RPMI7951 (cell line): ENCODE results near the gene GABRP. TPM values are rescaled to one million over a fixed set of nuclear protein-coding genes. Genes with fewer than 3 reads are reported as not detected.
A peak's percentile ranks its signal among the peaks of the same experiment; 100 is the strongest.
"Not testable (repeated sequence)": the region's sequence is repeated elsewhere in the genome, so short reads cannot be mapped to it uniquely, and the experiment has no call there.

Experiments used
- DNase-seq: peaks from one replicate; pipeline ENCODE4 v3.0.0-alpha.2; 2012; ENCODE audit warnings: low read depth
- total RNA-seq: library from RNA; depleted of rRNA; stranded (reverse); fragments of >200 nt; shearing (Covaris generic); gene quantifications from 2 replicates; pipeline ENCODE4 v1.2.3, GENCODE V29; 2014; rRNA removed

Gene GABRP, protein sequence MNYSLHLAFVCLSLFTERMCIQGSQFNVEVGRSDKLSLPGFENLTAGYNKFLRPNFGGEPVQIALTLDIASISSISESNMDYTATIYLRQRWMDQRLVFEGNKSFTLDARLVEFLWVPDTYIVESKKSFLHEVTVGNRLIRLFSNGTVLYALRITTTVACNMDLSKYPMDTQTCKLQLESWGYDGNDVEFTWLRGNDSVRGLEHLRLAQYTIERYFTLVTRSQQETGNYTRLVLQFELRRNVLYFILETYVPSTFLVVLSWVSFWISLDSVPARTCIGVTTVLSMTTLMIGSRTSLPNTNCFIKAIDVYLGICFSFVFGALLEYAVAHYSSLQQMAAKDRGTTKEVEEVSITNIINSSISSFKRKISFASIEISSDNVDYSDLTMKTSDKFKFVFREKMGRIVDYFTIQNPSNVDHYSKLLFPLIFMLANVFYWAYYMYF
- not detected in 2 replicates for total RNA-seq

DNA sequence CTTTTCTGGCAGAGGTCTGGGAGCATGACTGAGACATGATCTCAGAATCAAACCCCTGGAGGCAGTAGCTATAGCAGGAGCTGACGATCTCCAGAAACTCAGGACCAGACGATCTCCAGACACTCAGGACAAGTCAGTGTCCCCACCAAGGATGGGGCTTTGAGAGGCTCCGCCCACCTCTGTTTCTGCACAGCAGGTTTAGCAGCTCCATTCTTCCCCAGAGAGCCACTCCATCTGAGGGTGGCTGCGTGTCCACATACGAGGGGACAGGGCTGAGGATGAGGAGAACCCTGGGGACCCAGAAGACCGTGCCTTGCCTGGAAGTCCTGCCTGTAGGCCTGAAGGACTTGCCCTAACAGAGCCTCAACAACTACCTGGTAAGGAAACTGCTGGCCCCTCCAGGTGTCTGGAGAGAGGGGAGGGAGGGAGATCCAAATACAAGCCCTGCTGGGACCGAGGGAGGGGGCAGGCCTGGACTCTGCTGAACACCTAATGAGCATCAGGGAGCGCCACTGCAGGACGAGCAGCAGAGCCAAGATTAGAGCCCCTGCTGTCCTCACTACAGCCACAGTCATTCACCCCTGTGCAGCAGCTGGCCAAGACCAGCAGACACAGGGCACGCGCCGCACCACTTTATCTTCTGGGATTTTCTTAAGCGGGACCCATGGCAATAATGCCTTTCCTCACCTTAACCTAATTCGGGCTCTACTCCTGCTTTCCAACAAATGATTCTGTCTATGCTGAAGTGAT lies at the start of gene GABRP:
Gene GABRP, plus strand, starts transcription at position 228 of the 750 bp plus-strand sequence. CDS start 4,891 bp downstream, outside the sequence.
- DNase-seq = no peak

DNA sequence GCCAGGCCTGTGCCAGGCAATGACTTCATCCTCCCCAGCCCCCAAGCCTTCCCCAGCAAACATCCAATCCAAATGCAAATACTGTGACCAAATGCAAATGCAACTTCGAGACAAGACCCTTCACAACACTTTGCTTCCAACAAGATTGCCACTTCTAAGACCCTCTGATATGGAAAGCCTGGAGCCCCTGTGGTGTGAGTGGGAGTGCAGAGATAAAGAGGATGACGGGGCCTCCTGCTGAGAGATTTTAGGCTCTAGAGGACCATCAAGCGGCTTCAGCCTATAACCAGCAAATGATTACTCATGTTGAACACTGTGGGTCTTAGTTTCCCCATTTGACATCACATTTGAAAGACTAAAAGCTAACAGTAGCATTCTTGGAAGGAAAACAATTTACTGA lies 46.6 kb upstream of the GABRP start:
- no peak for DNase-seq

DNA sequence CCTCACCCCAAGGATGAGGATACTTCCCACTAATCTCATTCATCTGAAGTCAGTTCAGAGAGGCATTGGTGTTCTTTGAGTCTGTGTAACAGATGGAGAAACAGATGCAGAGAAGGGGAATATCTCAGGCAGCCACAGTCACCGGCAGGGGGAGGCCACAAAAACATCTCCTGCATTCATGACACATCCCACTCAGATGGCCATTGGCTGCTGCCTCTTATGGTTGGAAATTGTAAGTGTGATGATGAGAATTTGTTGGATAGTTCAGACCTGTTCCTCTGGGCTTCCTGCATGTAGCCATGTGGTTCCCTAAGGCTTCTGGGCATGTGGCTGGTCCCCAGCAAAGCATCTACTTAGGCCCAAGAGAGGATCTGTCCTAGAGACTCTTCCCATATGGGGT lies 45.9 kb upstream of the GABRP start:
- DNase-seq = no peak

DNA sequence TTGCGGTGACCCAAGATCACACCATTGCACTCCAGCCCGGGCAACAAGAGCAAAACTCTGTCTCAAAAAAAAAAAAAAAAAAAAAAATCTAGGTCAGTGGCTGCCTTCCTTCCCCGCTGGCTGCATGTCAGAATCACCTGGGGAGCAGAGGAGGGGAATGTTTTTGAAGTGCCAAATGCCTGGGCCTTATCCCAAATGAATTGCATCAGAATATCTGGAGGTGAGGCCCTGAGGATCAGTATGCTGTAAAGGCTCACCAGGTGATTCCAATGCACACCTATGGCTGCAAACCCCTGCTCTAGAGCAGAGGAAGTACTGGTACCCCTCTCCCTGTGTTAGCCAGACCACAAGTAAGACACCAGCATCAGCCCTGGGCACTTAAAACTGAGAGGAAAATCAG lies 44.7 kb upstream of the GABRP start:
- no peak for DNase-seq

- no peak for DNase-seq
These were observed 44.1 kb upstream of the GABRP start for GRCh38 chr5:170739446-170739845.

- DNase-seq = no peak
These were observed 42.8 kb upstream of the GABRP start for GRCh38 chr5:170740551-170741205.

GRCh38 chr5:170741801-170742200 lies 41.7 kb upstream of the GABRP start:
- DNase-seq = no peak

- no peak for DNase-seq
These were observed 39.7 kb upstream of the GABRP start for GRCh38 chr5:170743876-170744212.

- peak; percentile 90 for DNase-seq
These were observed 37.9 kb upstream of the GABRP start for GRCh38 chr5:170745481-170746071.

DNA sequence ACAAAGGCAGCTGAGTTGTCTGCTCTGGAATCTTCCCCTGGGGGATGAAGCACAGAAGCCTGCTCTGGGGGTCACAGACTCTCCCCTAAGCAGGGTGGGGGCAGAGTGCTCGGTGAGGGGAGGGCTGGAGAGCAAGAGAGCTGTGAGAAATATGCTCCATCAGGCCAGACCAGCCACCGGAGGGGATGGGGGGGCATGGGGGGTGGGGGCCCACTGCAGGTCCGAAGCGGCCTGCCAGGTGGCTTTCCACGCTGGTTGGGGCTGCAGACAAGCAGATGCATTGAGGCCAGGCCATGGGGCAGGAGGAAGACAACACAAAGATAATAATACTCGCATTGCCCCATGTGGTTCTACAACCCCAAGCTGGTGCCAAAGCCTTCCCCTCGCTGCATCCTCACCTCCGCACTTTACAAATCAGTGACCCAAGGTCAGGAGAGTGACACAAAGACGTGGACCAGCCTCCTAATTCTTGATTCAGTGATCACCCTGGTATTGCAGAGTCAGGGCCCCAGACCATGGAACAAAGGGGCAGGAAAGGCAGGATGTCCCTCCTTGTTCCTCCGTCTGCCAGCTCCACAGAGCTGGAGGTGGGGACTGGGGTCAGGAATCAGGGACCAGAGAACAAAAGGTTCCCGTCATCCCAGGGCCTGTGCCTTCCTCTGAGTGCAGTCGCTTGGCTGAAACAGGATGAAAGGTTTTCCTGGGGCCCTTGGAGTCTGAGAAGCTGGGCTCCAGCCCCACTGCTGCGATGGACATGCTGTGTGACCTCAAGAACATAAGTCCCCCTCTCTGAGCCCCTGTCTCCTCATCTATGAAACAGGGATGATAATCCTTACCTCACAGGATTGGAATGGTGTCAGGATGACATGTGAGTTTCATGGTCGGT lies 37.2 kb upstream of the GABRP start:
- DNase-seq = no peak

DNA sequence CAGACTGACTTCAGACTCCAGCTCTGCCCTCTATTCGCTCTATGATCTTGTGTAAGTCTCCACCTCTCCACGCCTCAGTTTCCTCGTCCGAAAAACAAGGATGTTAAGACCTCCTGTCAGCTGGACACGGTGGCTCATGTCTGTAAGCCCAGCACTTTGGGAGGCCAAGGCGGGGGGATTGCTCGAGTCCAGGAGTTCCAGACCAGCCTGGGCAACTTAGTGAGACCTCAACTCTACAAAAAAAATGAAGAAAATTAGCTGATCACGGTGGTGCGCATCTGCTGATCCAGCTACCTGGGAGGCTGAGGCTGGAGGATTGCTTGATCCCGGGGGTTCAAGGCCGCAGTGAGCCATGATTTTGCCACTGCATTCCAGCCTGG lies 36.6 kb upstream of the GABRP start:
- no peak for DNase-seq

- no peak for DNase-seq
These were observed 36.2 kb upstream of the GABRP start for GRCh38 chr5:170747357-170747756.

DNA sequence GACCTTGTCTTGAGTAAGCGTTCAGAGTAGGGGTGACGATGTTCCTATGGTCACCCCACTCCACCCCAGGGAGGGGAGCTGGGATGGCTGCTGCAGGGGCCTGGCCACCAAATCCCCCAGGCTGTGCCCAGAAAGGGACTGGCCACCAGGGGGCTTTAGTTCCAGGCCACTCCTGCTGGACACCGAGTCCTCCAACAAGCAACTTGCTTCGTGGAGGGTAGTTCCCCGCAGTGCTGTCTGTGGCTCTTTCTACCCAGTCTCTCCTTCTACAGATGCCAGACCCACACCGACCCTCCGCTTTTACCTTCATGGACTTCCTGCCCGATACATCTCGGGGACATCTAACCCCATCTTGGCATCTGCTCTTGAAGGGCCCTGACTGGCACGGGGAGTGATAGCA lies 35.7 kb upstream of the GABRP start:
- DNase-seq = no peak

GRCh38 chr5:170748951-170749471 lies 34.5 kb upstream of the GABRP start:
- no peak for DNase-seq

- no peak for DNase-seq
These were observed 33.6 kb upstream of the GABRP start for GRCh38 chr5:170749911-170750431.

GRCh38 chr5:170750791-170751190 lies 32.7 kb upstream of the GABRP start:
- no peak for DNase-seq

DNA sequence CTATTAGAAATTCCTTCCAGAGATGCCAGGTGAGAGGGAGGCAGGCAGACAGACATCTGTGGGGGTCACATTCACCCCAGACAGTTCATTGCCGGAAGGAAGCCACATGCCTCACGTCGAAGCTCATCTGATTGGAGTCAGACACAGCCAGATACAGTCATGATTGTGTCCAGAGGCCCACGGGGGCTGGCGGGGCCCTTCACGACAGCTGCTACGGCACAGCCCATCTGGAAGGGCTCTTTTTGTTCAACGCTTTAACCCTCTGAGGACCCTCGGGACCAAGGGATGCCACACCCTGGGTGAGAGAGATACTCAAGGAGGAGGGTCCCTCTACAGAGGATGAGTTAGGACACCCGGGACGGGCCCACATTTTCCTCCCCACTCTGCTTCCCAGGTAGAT lies 31.9 kb upstream of the GABRP start:
- DNase-seq = peak; percentile 22

GRCh38 chr5:170752257-170753215 lies 31.0 kb upstream of the GABRP start:
- DNase-seq = peak; percentile 54

- DNase-seq = no peak
These were observed 30.2 kb upstream of the GABRP start for GRCh38 chr5:170753311-170753710.

- DNase-seq = not testable (repeated sequence)
These were observed 29.0 kb upstream of the GABRP start for GRCh38 chr5:170754508-170754907.
